GM18519 (cell line): Measurements from ENCODE around the gene C1QC.

Experiments used
- ATAC-seq: cut with Tn5 transposase; IDR thresholded peaks from one replicate; pipeline ENCODE4 v1.9.1; 2021; ENCODE audit warnings: mild to moderate bottlenecking, moderate library complexity; ENCODE audit not compliant: unreplicated experiment, low FRiP score

Gene C1QC

DNA sequence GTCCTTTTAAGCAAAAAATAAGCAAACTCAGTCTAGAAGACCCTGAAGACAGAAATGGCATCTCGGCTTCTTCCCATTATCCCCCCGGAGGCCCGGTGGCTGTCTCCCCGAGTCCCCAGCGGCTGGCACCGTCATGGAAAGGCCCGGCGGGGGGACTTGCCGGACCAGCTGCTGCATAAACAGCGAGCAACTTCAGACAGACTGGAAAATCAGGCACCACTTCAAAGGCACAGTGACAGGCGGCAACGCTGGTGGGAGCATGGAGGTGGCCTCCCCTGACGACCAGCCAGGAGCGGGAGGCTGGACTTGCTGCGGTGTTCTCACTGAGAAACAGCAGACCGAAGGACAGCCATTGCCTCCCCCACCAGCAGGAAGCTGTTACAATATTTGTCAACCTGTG, 25.4 kb upstream of the C1QC start:
- ATAC-seq = no peak

DNA sequence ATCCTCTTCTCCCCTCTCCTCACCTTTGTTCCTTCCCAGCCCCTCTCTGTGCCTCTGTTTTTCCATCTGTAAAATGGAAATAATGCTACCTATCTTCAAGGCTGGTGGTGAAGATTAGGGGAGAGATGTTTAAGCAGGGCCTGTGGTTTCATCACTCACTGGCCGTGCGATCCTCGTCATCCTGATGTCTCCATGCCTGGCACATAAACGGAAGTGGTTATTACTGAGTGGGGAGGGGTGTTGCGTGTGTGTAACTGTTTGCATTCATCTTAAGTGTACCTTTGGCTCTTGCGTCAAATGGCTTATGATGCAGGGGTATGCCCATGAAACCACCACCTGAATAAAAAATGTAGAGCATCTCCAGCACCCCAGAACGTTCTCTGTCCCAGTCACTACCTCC, 24.2 kb upstream of the C1QC start:
- ATAC-seq = no peak

DNA sequence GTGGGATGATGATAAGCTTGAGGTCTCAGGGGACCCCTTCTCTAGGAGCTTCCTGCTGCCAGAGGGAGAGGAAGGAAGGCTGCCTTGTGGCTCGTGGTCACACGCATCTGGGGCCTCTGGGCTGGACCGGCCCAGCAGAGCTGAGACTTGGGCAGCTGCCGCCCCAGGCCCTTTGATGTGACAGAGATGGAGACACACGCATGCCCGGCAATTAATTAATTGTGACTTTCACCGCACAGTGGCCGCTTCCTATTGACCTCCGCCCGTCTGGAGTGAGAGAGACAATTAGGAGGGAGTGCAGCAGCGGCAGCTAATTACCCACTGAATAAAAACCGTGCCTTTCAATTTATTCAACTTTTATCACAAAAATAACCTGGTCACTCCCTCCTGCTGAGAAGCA, 23.6 kb upstream of the C1QC start:
- ATAC-seq = no peak

DNA sequence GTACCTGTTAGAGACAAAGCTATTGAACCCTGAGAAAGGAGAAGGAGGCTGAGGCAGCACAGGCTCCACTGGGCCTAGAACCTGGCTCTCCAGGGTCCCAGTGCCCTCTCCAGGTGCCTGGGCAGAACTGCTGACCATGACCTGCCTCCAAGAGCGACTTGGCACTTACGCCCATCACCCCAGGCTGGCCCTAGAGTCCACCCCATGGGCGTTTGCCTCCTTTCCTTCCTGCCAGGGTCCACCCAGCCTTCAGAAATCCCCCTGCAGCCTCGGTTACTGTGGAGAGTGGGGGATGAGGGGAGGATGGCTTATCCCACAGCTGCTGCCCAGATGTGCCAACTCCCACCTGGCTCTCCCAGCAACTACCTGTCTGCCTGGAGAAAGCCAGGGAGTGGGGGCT, 21.7 kb upstream of the C1QC start:
- no peak for ATAC-seq

DNA sequence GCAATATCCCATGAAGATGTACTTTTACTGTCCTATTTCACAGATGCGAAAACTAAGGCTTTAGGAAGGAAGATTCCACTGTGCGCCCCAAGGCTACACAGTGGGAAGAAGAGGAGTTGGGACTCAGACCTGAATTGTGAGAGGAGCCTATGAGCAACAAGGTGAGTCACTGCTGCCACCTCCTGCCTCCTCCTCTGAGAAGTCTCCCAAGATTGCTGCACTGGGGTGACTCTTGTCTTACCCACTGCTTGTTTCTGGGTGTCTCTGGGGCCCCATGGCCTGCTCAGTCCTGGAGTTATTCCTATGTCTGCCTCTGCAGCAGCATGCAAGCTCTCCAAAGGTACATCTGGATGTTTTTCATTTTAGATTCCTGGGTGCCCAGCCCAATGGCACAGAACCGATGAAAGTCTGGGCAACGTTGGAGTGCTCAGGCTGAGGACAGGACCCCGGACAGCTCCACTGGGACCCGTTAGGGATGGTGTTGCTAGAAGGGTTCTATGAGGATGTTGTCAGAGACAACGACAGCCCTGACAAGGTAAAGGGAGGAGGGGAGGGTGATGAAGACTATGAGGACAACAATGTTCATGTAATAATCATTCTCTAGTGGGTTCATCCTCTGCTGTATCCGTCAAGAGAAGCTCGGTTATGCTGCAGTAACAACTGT, 18.0 kb upstream of the C1QC start:
- no peak for ATAC-seq

DNA sequence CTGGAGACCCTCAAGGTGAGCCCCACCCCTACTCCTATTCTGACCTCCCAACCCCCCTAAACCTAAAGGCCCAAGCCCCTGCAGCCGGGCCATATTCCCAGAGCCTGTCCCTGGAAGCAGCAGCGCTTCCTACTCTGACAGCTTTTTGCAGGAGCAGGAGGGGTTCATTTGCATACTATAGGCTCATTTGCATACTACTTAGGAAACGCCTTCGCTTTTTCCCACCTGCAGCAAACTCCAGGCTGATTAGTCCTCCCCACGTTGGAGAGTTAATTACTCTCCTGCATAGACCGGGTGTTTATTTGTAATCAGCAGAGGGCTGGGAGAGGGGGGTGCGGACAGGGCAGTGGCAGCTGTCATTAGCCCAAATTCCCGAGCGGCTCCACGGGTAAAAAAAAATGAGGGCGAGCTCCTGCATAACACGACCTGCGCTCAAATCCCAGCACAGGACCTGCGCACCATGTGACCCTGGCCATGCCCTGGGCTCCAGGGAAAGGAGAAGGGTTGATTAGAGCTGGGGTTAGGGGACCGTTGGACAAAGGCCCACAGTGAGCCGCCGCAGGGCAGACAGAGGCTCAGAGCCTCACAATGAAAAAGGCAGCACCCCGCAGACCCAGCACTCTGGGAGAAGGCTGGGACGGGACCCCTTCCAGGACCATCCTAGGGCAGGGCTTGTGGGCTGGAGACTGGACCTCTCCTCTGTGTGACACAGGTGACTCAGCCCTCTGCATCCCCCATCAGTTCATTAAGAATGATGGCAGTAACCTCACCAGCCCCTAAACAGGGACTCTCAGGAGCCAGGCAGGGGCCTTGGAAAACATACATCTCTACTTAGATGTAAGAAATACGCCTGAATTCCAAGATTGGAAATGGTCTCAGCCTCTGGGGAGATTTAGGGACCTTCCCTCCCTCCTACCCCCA, 16.9 kb upstream of the C1QC start:
- no peak for ATAC-seq

DNA sequence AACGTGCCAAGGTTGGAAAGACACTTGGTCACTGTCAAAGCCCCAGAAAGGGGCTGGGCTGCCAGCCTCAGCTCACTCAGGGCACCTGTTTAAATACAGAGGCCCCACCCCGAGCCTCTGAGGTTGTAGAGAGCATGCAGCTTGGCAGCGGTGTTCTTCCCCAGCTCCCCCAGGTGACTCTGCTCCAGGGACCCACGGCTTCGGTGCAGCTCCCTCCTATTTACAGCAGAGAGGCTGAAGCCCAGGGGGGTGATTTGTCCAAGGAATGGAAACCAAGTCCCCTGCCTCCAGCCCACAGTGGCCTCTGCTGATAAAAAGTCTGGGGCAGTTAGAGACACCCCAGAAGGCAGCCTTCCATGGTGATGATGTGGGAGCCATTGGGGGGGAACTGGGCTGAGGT, 16.1 kb upstream of the C1QC start:
- no peak for ATAC-seq

DNA sequence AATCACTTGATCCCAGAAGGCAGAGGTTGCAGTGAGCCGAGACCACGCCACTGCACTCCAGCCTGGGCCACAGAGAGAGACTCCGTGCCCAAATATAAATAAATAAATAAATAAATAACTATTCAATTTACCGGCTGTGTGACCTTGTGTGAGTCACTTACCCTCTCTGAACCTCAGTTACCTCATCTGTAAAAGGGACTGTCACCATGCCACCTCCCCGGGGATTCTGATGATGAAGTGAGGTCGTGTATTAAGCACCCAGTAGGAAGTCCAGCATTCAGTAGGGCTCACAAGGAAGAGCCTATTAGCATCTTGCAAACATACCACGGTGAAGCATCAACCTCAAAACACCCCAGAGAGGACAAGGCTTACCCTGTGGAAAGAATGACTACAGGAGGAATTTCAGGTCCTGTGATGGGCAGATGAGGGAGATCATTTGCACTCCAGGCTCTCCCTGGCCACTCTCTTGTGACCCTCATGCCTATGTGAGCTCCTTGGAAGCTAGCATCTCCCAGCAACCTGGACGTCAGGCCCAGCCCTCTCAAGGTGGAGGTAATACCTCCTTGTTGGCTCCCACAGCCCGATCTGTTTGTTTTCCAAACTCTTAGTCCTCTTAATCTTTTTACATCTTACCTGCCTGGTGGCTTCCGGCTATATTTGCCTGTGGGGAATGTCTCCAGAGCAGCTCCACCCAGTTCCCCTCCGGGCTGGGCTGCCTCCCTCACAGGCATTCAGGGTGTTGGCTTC, 14.6 kb upstream of the C1QC start:
- no peak for ATAC-seq

DNA sequence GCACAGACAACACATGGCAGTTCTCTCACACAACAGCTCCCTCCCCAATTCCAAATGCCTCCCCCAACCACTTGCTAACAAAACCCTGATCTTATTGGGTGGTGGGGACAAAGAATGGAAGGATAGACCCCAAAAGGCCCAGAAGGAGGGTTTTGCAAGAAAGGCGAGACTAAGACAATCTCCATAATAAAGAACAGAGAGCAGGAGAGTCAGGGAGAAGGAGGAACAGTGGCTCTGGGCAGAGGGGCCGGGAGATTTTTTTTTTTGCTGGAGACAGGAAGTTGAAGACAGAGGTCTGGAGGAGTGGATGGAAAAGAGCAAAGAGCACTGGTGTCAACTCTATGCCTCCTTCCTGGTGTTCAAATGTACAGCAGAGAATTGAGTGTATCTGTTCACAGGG, 13.5 kb upstream of the C1QC start:
- no peak for ATAC-seq

DNA sequence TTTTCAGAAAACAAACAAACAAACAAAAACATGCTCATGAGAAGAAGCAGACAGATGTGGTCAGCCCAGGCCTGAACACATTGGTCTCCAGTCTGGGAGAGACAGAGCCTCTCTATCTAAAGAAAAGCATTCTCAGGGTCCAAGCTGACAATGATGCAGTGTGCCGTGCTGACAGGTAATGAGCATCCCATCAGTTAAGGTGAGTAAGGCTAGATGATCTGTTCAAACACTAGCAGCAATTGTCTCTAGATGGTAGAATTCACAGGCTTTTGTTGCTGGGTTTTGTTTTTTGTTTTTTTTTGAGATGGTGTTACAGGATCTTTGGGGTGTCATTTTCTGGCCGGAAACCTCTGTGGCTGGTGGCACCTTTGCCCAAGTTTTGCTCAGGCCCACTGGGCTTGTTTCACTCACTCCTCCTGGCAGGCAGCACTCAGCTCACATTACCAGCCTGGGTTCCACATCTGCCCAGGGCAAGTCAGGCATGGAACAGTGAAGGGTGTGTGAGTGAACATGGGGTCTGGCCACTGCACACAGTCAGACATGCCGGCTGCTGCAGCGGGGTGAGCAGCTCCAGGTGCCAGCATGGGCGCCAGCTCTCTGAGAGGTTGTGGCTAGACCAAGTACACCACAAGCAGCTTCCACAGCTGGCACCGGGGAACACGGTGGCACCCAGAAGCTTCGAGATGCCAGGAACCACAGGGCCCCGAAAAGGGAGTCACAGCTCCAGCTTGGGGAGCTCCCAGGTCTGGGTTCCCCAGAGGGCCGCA, 9.6 kb upstream of the C1QC start:
- ATAC-seq = no peak

DNA sequence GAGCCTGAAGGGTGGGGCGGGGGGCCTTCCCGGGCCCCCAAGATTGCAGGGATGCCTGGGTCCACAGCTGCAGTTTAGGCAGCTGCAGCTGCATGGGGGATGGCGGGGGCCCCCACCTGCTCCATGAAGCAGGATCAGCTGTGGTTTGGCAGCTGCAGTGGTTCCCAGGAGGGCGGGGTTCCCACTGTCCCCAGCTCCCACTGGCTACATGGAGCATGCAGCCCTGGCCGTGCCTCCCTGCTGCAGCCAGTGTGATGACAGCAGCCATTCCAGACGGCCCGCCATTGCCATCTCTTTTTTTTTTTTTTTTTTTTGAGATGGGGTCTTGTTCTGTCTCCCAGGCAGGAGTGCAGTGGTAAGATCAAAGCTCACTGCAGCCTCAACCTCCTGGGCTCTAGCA, 8.0 kb upstream of the C1QC start:
- ATAC-seq = no peak

DNA sequence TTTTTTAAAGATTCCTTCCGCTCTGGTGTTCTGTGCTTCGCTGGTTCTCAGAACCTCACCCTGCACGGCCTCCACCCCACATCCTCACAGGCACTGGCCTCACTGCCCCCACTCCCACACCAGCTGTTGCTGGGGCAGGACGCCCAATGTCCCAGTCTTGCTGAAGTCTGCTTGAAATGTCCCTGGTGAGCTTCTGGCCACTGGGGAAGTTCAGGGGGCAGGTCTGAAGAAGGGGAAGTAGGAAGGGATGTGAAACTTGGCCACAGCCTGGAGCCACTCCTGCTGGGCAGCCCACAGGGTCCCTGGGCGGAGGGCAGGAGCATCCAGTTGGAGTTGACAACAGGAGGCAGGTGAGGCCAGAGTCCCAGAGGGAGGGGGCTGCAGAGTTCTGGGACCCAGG, 7.1 kb upstream of the C1QC start, which contains the start of gene C1QA:
TSS of gene C1QA (plus strand) at position 276 of the 400 bp plus-strand sequence. CDS start 989 bp downstream, outside the sequence.
- no peak for ATAC-seq

DNA sequence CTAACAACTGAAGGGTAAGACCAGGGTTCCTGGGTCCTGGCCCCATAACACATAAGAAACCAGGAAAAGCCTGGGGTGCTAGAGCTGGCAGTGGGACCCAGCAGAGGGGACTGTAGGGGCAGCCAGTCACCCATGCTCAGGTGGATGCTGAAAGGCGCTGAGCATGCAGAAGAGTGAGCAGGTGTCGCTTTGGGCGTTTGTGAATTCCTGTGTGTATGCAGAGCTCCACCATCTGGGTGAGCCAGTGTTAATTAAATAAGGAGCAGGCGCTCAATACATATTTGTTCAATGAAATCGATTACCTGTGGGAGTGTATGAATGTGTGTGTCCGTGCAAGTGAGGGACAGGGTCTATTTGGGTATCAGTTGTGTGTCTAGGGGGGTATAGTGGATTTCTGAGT, 6.5 kb upstream of the C1QC start:
- no peak for ATAC-seq

DNA sequence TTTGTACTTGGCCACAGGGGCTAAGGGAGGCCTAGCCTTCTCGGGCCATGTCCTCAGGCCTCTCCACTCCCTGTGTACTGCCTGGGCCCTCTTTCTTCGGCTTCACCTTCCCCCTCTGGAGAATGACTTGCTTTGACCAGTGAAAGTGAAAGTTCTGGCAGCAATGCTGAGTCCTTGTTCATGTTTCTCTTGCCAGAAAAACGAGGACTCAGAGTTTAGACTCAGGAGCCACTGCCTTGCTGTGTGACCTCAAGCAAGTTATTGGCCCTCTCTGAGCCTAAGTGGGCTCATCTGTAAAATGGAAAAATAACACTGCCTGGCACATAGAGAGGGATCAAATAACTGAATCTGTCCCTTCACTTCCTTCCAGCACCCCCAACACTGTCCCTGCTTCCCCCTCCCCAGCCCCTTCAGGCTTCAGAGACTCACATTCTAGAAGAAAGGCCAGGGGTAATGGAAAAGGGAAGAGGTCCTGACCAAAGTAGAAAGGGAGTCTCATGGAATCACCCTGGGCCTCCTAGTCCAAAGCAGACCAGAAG, 5.5 kb upstream of the C1QC start:
- ATAC-seq = no peak

DNA sequence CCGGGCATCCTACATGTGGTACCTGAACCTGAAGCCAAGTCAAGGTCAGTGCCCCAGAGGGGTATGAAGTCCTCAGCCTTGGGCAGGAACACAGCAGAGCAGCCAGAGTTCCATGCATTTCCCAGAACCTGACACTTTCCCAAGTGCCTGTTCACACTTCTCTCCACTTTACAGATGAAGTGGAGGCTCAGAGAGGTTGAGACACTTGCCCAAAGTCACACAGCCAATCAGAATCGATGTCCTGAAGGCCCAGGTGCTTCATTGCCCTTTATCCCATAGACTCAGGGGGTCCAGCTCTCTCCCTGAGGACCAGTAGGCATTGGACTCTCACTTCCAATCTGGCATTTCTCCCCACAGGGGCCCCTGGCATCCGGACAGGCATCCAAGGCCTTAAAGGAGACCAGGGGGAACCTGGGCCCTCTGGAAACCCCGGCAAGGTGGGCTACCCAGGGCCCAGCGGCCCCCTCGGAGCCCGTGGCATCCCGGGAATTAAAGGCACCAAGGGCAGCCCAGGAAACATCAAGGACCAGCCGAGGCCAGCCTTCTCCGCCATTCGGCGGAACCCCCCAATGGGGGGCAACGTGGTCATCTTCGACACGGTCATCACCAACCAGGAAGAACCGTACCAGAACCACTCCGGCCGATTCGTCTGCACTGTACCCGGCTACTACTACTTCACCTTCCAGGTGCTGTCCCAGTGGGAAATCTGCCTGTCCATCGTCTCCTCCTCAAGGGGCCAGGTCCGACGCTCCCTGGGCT, 4.8 kb upstream of the C1QC start:
- ATAC-seq = no peak

DNA sequence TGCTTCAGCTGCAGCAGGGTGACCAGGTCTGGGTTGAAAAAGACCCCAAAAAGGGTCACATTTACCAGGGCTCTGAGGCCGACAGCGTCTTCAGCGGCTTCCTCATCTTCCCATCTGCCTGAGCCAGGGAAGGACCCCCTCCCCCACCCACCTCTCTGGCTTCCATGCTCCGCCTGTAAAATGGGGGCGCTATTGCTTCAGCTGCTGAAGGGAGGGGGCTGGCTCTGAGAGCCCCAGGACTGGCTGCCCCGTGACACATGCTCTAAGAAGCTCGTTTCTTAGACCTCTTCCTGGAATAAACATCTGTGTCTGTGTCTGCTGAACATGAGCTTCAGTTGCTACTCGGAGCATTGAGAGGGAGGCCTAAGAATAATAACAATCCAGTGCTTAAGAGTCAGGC, 4.1 kb upstream of the C1QC start:
- ATAC-seq = no peak

DNA sequence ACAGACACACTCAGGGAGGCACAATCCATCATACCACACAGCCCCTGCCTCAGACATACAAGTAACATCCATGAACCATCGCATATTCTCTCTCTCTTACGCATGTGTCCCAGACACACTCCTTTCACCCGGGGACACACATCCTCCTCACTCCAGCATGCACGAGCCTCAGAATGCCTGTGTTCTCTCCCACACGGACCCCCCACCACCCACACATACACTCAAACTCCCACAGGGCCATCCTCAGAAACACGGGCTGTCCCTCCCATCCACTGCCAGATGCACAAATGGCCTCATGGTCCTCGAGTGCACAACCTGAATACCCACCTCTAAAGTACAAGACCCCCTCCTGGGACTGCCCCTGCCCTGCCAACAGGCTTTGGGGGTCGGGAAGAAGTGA, 2.2 kb upstream of the C1QC start:
- no peak for ATAC-seq

DNA sequence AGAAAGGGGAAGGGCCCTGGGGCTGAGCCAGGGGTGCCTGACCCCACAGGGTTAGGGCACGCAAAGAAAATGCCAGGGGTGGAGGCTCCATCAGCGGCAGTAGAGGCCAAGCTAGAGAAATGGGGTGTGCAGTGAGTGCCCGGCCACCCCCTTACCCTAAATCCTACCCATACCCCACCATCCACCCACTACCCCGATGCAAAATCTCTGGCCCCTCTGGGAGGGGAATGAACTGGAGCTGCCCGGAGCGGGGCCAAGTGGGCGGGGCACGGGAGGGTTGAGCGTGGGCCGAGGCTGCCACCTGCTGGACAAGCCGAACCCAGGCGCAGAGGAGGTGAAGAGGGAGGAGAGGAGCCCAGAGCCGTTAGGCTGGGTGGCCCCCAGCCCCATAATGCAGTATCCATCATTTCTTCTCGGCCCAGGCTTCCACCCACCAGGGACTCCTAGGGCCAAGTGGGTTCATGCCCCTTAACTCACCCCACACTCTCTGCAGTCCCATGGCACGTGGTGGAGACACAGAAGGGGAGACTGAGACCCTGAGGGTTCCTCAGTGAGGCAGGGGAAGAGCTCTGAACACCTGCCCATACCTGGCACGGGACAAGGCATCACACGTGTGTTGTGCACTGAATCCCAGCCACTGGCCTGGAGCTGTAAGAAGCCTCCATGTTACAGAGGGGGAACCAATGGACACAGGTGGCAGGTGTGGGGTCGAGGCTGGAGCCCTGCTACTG, 1.4 kb upstream of the C1QC start:
- no peak for ATAC-seq

DNA sequence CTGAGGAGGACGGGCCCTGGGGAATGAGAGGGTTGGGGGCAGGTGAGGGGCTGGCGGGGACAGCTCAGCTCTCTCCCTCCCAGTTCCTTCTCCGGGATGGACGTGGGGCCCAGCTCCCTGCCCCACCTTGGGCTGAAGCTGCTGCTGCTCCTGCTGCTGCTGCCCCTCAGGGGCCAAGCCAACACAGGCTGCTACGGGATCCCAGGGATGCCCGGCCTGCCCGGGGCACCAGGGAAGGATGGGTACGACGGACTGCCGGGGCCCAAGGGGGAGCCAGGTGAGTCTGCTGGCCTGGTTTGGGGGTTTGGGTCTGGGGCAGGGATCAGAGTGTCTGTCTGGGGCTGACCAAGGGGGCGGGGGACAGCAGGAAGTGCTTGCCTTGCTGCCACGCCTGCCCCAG, 495 bp downstream of the C1QC start:
- ATAC-seq = no peak
